H1 (cell line): ENCODE measurements around the gene ASB7. TPM values are rescaled to one million over a fixed set of nuclear protein-coding genes. Genes with fewer than 3 reads are reported as not detected.

Experiments
- CTCF ChIA-PET: fragments of 300-600 bp; sonication (Branson Sonifier 250); formaldehyde crosslinking; loops from one replicate; lab custom pipeline; 2021; ENCODE audit not compliant: partially characterized antibody; lab: Charles Lee
- POLR2A ChIA-PET: fragments of 300-600 bp; sonication (Branson Sonifier 250); formaldehyde crosslinking; loops from one replicate; lab custom pipeline; 2021; ENCODE audit warnings: inconsistent platforms; ENCODE audit not compliant: partially characterized antibody; lab: Charles Lee
- DNase-seq, 2 experiments: peaks; one replicate each; pipeline versions ENCODE4 v3.0.0 to v3.0.0-alpha.2; 2010 to 2022; ENCODE audit warnings: low spot score in 2 of 2, low read depth in 1 of 2, mixed read lengths in 1 of 2
- FAIRE-seq: peaks from 2 replicates; lab custom pipeline; 2011; peaks lifted over from hg19 to GRCh38; lab: Jason Lieb, UNC
- H2AFZ ChIP-seq: 2 replicates; pipeline ENCODE4 v1.8.1; 2012; ENCODE audit warnings: low read length, inconsistent platforms
- H2AK5ac ChIP-seq: 2 replicates; pipeline ENCODE4 v1.6.1; 2013; ENCODE audit warnings: low read depth, low read length
- H2BK120ac ChIP-seq: replicated peaks from 2 replicates; pipeline ENCODE3; 2013; ENCODE audit warnings: low read depth, low read length, inconsistent platforms
- H2BK12ac ChIP-seq: 2 replicates; pipeline ENCODE4 v1.6.1; 2013; ENCODE audit warnings: low read depth, low read length
- H2BK15ac ChIP-seq: 2 replicates; pipeline ENCODE4 v1.6.1; 2013; ENCODE audit warnings: low read length
- H2BK20ac ChIP-seq: 2 replicates; pipeline ENCODE4 v1.6.1; 2013; ENCODE audit warnings: low read length
- H2BK5ac ChIP-seq: 2 replicates; pipeline ENCODE4 v1.6.1; 2013; ENCODE audit warnings: low read depth, low read length
- H3K14ac ChIP-seq: 2 replicates; pipeline ENCODE4 v1.6.1; 2013; ENCODE audit warnings: inconsistent platforms; ENCODE audit not compliant: insufficient read length
- H3K18ac ChIP-seq: 2 replicates; pipeline ENCODE4 v1.6.1; 2013; ENCODE audit warnings: low read length; ENCODE audit errors: extremely low read depth
- H3K23ac ChIP-seq: 2 replicates; pipeline ENCODE4 v1.6.1; 2013; ENCODE audit warnings: inconsistent platforms; ENCODE audit not compliant: insufficient read length
- H3K23me2 ChIP-seq: 2 replicates; pipeline ENCODE4 v1.6.1; 2013; ENCODE audit warnings: low read depth, low read length
- H3K27ac ChIP-seq: 2 replicates; pipeline ENCODE4 v1.6.1; 2011; ENCODE audit warnings: low read depth, low read length, inconsistent platforms
- H3K27me3 ChIP-seq, 4 experiments: replicated peaks in 1 of 4; 1 replicate in 1 of 4; 2 replicates in 3 of 4; pipeline versions ENCODE4 v1.6.1 to v1.8.1; 2011 to 2013; ENCODE audit warnings: low read length in 3 of 4, mild to moderate bottlenecking in 3 of 4, inconsistent platforms in 2 of 4, mixed read lengths in 2 of 4, moderate library complexity in 1 of 4; ENCODE audit not compliant: control insufficient read depth in 3 of 4, insufficient read depth in 3 of 4; ENCODE audit errors: extremely low read depth in 1 of 4
- H3K36me3 ChIP-seq, 4 experiments: 2 replicates each; pipeline versions ENCODE4 v1.6.1 to v1.8.1; 2011 to 2013; ENCODE audit warnings: mild to moderate bottlenecking in 4 of 4, low read length in 3 of 4, moderate library complexity in 2 of 4, control low read depth in 1 of 4, inconsistent platforms in 1 of 4; ENCODE audit not compliant: insufficient read depth in 4 of 4, control insufficient read depth in 2 of 4
- H3K4ac ChIP-seq: replicated peaks from 2 replicates; pipeline ENCODE3; 2013; ENCODE audit warnings: low read length, low read depth, mixed read lengths, inconsistent platforms; ENCODE audit not compliant: insufficient read length
- H3K4me1 ChIP-seq, 4 experiments: replicated peaks in 1 of 4; 1 replicate in 1 of 4; 2 replicates in 3 of 4; pipeline versions ENCODE4 v1.6.1 to v1.8.1; 2011 to 2013; ENCODE audit warnings: low read length in 3 of 4, inconsistent platforms in 2 of 4, mixed read lengths in 1 of 4; ENCODE audit not compliant: insufficient read depth in 4 of 4, control insufficient read depth in 3 of 4
- H3K4me2 ChIP-seq, 2 experiments: 2 replicates each; pipeline versions ENCODE4 v1.6.1 to v1.8.1; 2011 to 2013; ENCODE audit warnings: low read depth in 2 of 2, low read length in 2 of 2, control low read depth in 1 of 2, inconsistent platforms in 1 of 2, mild to moderate bottlenecking in 1 of 2; ENCODE audit not compliant: insufficient read depth in 1 of 2
- H3K4me3 ChIP-seq, 4 experiments: fragments of 200-600, 300-600 bp in 1 of 4; sonication (generic), shearing (Covaris generic), sonication (Bioruptor Twin) in 1 of 4; 2 replicates each; pipeline versions ENCODE4 v1.5.1 to v1.8.1; 2011 to 2016; ENCODE audit warnings: low read length in 4 of 4, low read depth in 3 of 4, control low read depth in 2 of 4, inconsistent platforms in 2 of 4, mild to moderate bottlenecking in 2 of 4, mixed read lengths in 1 of 4, moderate library complexity in 1 of 4; ENCODE audit not compliant: insufficient read depth in 2 of 4; ENCODE audit errors: extremely low read depth in 1 of 4
- H3K56ac ChIP-seq: replicated peaks from 2 replicates; pipeline ENCODE3; 2013; ENCODE audit warnings: low read depth, mild to moderate bottlenecking, mixed read lengths, low read length, inconsistent platforms; ENCODE audit not compliant: insufficient read length
- H3K79me1 ChIP-seq: 2 replicates; pipeline ENCODE4 v1.6.1; 2013; ENCODE audit warnings: low read depth, low read length, control low read depth
- H3K79me2 ChIP-seq, 2 experiments: 2 replicates each; pipeline versions ENCODE4 v1.6.1 to v1.8.1; 2012 to 2013; ENCODE audit warnings: low read length in 2 of 2, mild to moderate bottlenecking in 2 of 2, inconsistent platforms in 1 of 2; ENCODE audit not compliant: insufficient read depth in 2 of 2, control insufficient read depth in 1 of 2
- H3K9ac ChIP-seq, 4 experiments: replicated peaks in 1 of 4; 1 replicate in 1 of 4; 2 replicates in 3 of 4; pipeline versions ENCODE4 v1.6.1 to v1.8.1; 2011 to 2013; ENCODE audit warnings: low read depth in 3 of 4, low read length in 3 of 4, control low read depth in 2 of 4, mild to moderate bottlenecking in 2 of 4, moderate library complexity in 2 of 4, inconsistent platforms in 1 of 4; ENCODE audit errors: extremely low read depth in 1 of 4
- H3K9me3 ChIP-seq, 2 experiments: 2 replicates each; pipeline versions ENCODE4 v1.6.1 to v1.8.1; 2012 to 2013; ENCODE audit warnings: mild to moderate bottlenecking in 2 of 2, moderate library complexity in 2 of 2, control low read depth in 1 of 2, inconsistent platforms in 1 of 2, low read depth in 1 of 2, low read length in 1 of 2, mixed read lengths in 1 of 2; ENCODE audit not compliant: insufficient read depth in 2 of 2
- H4K20me1 ChIP-seq, 2 experiments: replicated peaks in 1 of 2; 2 replicates each; pipeline versions ENCODE3 to v1.8.1; 2011 to 2013; ENCODE audit warnings: inconsistent platforms in 2 of 2, low read length in 2 of 2, mild to moderate bottlenecking in 1 of 2; ENCODE audit not compliant: insufficient read depth in 2 of 2, control insufficient read depth in 1 of 2
- H4K5ac ChIP-seq: 2 replicates; pipeline ENCODE4 v1.6.1; 2013; ENCODE audit warnings: low read length, low read depth, mixed read lengths, inconsistent platforms; ENCODE audit not compliant: insufficient read length
- H4K8ac ChIP-seq: 2 replicates; pipeline ENCODE4 v1.8.0; 2013; ENCODE audit warnings: mild to moderate bottlenecking, moderate library complexity, low read length, inconsistent platforms; ENCODE audit not compliant: insufficient read depth; ENCODE audit errors: extremely low read depth
- H4K91ac ChIP-seq: replicated peaks from 2 replicates; pipeline ENCODE3; 2013; ENCODE audit warnings: low read length, mixed read lengths, inconsistent platforms; ENCODE audit not compliant: insufficient read length
- ASH2L ChIP-seq: fragments of 200-600, 300-600 bp; sonication (generic); IDR thresholded peaks from one replicate; pipeline ENCODE4 v1.7.1; 2017; ENCODE audit warnings: low read length
- KDM5A ChIP-seq: fragments of 200-600 bp; IDR thresholded peaks from 2 replicates; pipeline ENCODE4 v1.7.1; 2012; ENCODE audit warnings: mild to moderate bottlenecking, low read length, inconsistent platforms, mixed read lengths
- RXRA ChIP-seq: IDR thresholded peaks from 2 replicates; pipeline ENCODE4 v1.6.1; 2011; ENCODE audit warnings: low read depth, mild to moderate bottlenecking, low read length, moderate library complexity; ENCODE audit not compliant: insufficient read depth
- SIRT6 ChIP-seq: IDR thresholded peaks from one replicate; pipeline ENCODE4 v1.7.1; 2012; ENCODE audit warnings: low read length, inconsistent platforms
- WGBS, 2 experiments: shearing (Covaris generic) in 1 of 2; methylation state at CpG; one replicate each; pipeline versions ENCODE4 v1.1.6 to v1.1.7; 2013 to 2015; ENCODE audit warnings: low lambda C conversion rate in 2 of 2, mixed read lengths in 2 of 2, inconsistent platforms in 1 of 2, low coverage in 1 of 2, missing lambda C conversion rate in 1 of 2; ENCODE audit not compliant: insufficient replicate concordance in 2 of 2, insufficient coverage in 1 of 2, insufficient read length in 1 of 2; ENCODE audit errors: extremely low coverage in 1 of 2, missing lambda C conversion rate in 1 of 2; 5-methylcytosine and 5-hydroxymethylcytosine counted together
- polyA plus RNA-seq, 7 experiments: library from polyadenylated mRNA; depleted of rRNA in 3 of 7; stranded (reverse) in 5 of 7; unstranded in 2 of 7; fragments of >200 nt in 5 of 7; fragments of 200-250 nt in 2 of 7; gene quantifications; 1 replicate in 5 of 7; 2 replicates in 1 of 7; 4 replicates in 1 of 7; pipeline versions ENCODE4 v1.2.1 to v1.2.3, GENCODE V29; 2011 to 2013; ENCODE audit warnings: missing spikeins in 2 of 7, mixed read lengths in 2 of 7
- total RNA-seq: library from RNA; stranded (reverse); fragmentation: NEBNext Ultra II Directional; extraction: Animal tissue kit (Norgen Biotek cat#: 25700); gene quantifications from 2 replicates; pipeline ENCODE4 v1.2.1, GENCODE V29; 2021

Gene ASB7
- total and polyA plus RNA-seq, 2 of the 8 experiments (the other 6 are each of a cell fraction or from before 2014, with no cell fraction given): 5.2 to 12.8 TPM

GRCh38 chr15:100692671-100693070 lies 90.3 kb downstream of the ASB7 start:
- Histone ChIP-seq H2AFZ (no peak overlapping the region), H3K27ac (no peak overlapping the region), H2BK120ac (no peak overlapping the region), H3K36me3 (no peaks in the 10 kb centered on the region), H3K79me1 (no peaks in the 10 kb centered on the region), H3K9me3 (no peaks in the 10 kb centered on the region), H3K79me2 (no peaks in the 10 kb centered on the region), H4K5ac (no peak overlapping the region), H2BK12ac (no peak overlapping the region), H4K91ac (no peak overlapping the region), H2BK15ac (no peak overlapping the region), H3K23me2 (no peaks in the 10 kb centered on the region), H3K23ac (no peak overlapping the region), H3K4me3 (no peak overlapping the region), H3K9ac (no peak overlapping the region), H3K4me1 (peaks cover 6 to 10% (median 8%) of the 10 kb centered on the region in 4 experiments), H3K27me3 (no peaks in the 10 kb centered on the region), H4K20me1 (no peaks in the 10 kb centered on the region), H2AK5ac (no peak overlapping the region), H3K14ac (no peak overlapping the region), H2BK5ac (no peak overlapping the region), H3K4ac (no peak overlapping the region), H2BK20ac (no peak overlapping the region), H4K8ac (no peak overlapping the region), H3K4me2 (no peak overlapping the region), H3K56ac (no peak overlapping the region), H3K18ac (no peak overlapping the region)
- CTCF ChIA-PET: interaction anchor here (0.7 kb wide), 1 partner anchor 316 kb away, joined by 3 read pairs; no protein-coding TSS in a partner anchor
- WGBS, 2 experiments: 84% methylated on average over 7 of the region's 7 CpGs; no CpG with 5 or more reads in 1 of the 2 experiments
- FAIRE-seq (no peak), DNase-seq (no peak)
- POLR2A ChIA-PET: no interaction called here
- TF ChIP-seq SIRT6 (no peak), KDM5A (no peak), ASH2L (no peak), RXRA (no peak)
